Measurements from ENCODE around the gene ELMO1. TPM values are rescaled to one million over a fixed set of nuclear protein-coding genes. Genes with fewer than 3 reads are reported as not detected.

The ELMO1 gene
- total and polyA plus RNA-seq, 4 donors: 6.7 to 51.5 (median 14.8) TPM

DNA sequence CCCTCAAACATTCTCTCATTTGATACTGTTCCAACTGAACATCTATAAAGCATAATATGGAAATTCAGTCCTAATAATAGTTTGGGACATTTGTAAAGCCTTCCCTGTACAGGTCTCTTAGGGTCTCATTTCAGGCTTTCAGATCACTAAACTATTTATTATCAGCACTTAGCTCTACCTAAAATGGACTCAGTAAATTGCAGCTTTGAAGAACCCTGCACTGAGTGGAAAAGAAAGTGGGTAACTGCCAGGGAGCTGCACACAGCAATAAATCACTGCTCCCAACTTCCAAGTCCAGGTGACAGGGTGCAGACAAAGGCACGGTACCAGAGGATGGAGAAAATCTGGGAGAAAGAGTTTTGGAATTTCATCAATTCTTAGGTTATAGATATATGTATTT lies 559.5 kb downstream of the ELMO1 start:
- no peak for TF ChIP-seq ZBTB33 (IDR thresholded peaks at IDR 0.05)
- no peak for TF ChIP-seq EGR1 (IDR thresholded peaks at IDR 0.05; ENCODE audit: low read depth in 2 of 2)
- no peak for TF ChIP-seq HNF4A (conservative IDR thresholded peaks at IDR 0.05)
- TF ChIP-seq, protein P1, sequence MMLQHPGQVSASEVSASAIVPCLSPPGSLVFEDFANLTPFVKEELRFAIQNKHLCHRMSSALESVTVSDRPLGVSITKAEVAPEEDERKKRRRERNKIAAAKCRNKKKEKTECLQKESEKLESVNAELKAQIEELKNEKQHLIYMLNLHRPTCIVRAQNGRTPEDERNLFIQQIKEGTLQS (IDR thresholded peaks at IDR 0.05): no peak
- no peak for TF ChIP-seq FOXA1 (IDR thresholded peaks at IDR 0.05)
- Histone ChIP-seq H3K9ac (ENCODE audit: low read depth in 1 of 2, low read length in 2 of 2) (no peak overlapping the region), H3K9me3 (ENCODE audit: control insufficient read depth in 4 of 4, low read length in 3 of 4) (no peaks in the 10 kb centered on the region), H3K27ac (ENCODE audit: low read depth in 1 of 2, low read length in 2 of 2) (no peak overlapping the region), H3K36me3 (ENCODE audit: control insufficient read depth in 4 of 4, insufficient read depth in 3 of 4, low read depth in 1 of 4, low read length in 3 of 4) (peaks cover 0 to 8% (median 5%) of the 10 kb centered on the region in 4 donors), H3K4me1 (ENCODE audit: control insufficient read depth in 4 of 4, insufficient read depth in 4 of 4, low read length in 3 of 4) (peaks cover 0 to 24% (median 12%) of the 10 kb centered on the region in 4 donors), H3K4me3 (ENCODE audit: low read depth in 1 of 3, low read length in 3 of 3) (no peak overlapping the region), H3K27me3 (ENCODE audit: control insufficient read depth in 4 of 4, insufficient read depth in 4 of 4, low read length in 3 of 4) (no peaks in the 10 kb centered on the region)
- no peak for DNase-seq (ENCODE audit: low spot score)
- WGBS: 85% methylated on average over 1 of the region's 1 CpG

- TF ChIP-seq YY1 (IDR thresholded peaks at IDR 0.05) (no peak), HNF4A (conservative IDR thresholded peaks at IDR 0.05) (peak; percentile 49 to 75), ZBTB33 (IDR thresholded peaks at IDR 0.05) (peak; percentile 35), FOXA2 (IDR thresholded peaks at IDR 0.05) (no peak), NR2F2 (IDR thresholded peaks at IDR 0.05) (no peak), GABPA (IDR thresholded peaks at IDR 0.05 in 1 of 2, conservative IDR thresholded peaks at IDR 0.05 in 1 of 2) (no peak), MAX (IDR thresholded peaks at IDR 0.05) (peak; percentile 36), EGR1 (IDR thresholded peaks at IDR 0.05; ENCODE audit: low read depth in 2 of 2) (peak in 1 of 2 donors; percentile 25), RAD21 (IDR thresholded peaks at IDR 0.05) (peak; percentile 58 to 69), JUND (IDR thresholded peaks at IDR 0.05) (peak in 1 of 2 donors; percentile 64), FOXA1 (IDR thresholded peaks at IDR 0.05) (peak; percentile 26), SP1 (IDR thresholded peaks at IDR 0.05) (no peak), TAF1 (conservative IDR thresholded peaks at IDR 0.05) (no peak), HNF4G (IDR thresholded peaks at IDR 0.05) (no peak), RXRA (IDR thresholded peaks at IDR 0.05) (peak; percentile 27 to 71)
- TF ChIP-seq, protein P1 (IDR thresholded peaks at IDR 0.05): peak; percentile 34
- TF ChIP-seq, protein P2, sequence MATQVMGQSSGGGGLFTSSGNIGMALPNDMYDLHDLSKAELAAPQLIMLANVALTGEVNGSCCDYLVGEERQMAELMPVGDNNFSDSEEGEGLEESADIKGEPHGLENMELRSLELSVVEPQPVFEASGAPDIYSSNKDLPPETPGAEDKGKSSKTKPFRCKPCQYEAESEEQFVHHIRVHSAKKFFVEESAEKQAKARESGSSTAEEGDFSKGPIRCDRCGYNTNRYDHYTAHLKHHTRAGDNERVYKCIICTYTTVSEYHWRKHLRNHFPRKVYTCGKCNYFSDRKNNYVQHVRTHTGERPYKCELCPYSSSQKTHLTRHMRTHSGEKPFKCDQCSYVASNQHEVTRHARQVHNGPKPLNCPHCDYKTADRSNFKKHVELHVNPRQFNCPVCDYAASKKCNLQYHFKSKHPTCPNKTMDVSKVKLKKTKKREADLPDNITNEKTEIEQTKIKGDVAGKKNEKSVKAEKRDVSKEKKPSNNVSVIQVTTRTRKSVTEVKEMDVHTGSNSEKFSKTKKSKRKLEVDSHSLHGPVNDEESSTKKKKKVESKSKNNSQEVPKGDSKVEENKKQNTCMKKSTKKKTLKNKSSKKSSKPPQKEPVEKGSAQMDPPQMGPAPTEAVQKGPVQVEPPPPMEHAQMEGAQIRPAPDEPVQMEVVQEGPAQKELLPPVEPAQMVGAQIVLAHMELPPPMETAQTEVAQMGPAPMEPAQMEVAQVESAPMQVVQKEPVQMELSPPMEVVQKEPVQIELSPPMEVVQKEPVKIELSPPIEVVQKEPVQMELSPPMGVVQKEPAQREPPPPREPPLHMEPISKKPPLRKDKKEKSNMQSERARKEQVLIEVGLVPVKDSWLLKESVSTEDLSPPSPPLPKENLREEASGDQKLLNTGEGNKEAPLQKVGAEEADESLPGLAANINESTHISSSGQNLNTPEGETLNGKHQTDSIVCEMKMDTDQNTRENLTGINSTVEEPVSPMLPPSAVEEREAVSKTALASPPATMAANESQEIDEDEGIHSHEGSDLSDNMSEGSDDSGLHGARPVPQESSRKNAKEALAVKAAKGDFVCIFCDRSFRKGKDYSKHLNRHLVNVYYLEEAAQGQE (IDR thresholded peaks at IDR 0.05): peak; percentile 62
- TF ChIP-seq, protein P3, sequence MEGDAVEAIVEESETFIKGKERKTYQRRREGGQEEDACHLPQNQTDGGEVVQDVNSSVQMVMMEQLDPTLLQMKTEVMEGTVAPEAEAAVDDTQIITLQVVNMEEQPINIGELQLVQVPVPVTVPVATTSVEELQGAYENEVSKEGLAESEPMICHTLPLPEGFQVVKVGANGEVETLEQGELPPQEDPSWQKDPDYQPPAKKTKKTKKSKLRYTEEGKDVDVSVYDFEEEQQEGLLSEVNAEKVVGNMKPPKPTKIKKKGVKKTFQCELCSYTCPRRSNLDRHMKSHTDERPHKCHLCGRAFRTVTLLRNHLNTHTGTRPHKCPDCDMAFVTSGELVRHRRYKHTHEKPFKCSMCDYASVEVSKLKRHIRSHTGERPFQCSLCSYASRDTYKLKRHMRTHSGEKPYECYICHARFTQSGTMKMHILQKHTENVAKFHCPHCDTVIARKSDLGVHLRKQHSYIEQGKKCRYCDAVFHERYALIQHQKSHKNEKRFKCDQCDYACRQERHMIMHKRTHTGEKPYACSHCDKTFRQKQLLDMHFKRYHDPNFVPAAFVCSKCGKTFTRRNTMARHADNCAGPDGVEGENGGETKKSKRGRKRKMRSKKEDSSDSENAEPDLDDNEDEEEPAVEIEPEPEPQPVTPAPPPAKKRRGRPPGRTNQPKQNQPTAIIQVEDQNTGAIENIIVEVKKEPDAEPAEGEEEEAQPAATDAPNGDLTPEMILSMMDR (IDR thresholded peaks at IDR 0.05; ENCODE audit: low read depth, low read length, missing input control): no peak
- WGBS: 35% methylated on average over 2 of the region's 2 CpGs
- Histone ChIP-seq H3K36me3 (ENCODE audit: control insufficient read depth in 4 of 4, insufficient read depth in 3 of 4, low read depth in 1 of 4, low read length in 3 of 4) (peaks cover 0 to 8% (median 4%) of the 10 kb centered on the region in 4 donors), H3K4me3 (ENCODE audit: low read depth in 1 of 3, low read length in 3 of 3) (no peak overlapping the region), H3K4me1 (ENCODE audit: control insufficient read depth in 4 of 4, insufficient read depth in 4 of 4, low read length in 3 of 4) (peaks cover 0 to 24% (median 11%) of the 10 kb centered on the region in 4 donors), H3K27ac (ENCODE audit: low read depth in 1 of 2, low read length in 2 of 2) (peak overlapping the region in 1 of 2 donors; percentile 51), H3K27me3 (ENCODE audit: control insufficient read depth in 4 of 4, insufficient read depth in 4 of 4, low read length in 3 of 4) (no peaks in the 10 kb centered on the region), H3K9ac (ENCODE audit: low read depth in 1 of 2, low read length in 2 of 2) (no peak overlapping the region), H3K9me3 (ENCODE audit: control insufficient read depth in 4 of 4, low read length in 3 of 4) (no peaks in the 10 kb centered on the region)
- no peak for DNase-seq (ENCODE audit: low spot score)
These were observed 560.7 kb downstream of the ELMO1 start for GRCh38 chr7:36887969-36888368.

Data from liver (tissue), 9 donors.